GM12878 (cell line): ENCODE data around the gene BICD1.

Experiments
- CEBPB ChIP-seq, 2 experiments: fragments of 150-350 bp in 1 of 2; IDR thresholded peaks; 2 replicates each; pipeline ENCODE4 v1.6.1; 2012 to 2014; ENCODE audit warnings: low read depth in 2 of 2, low read length in 2 of 2, borderline replicate concordance in 1 of 2, inconsistent platforms in 1 of 2
- CEBPZ ChIP-seq: fragments of 150-350 bp; IDR thresholded peaks from 2 replicates; pipeline ENCODE4 v1.6.1; 2016; ENCODE audit warnings: low read depth, low read length
- EZH2 ChIP-seq: IDR thresholded peaks from 2 replicates; pipeline ENCODE4 v1.6.1; 2012; ENCODE audit warnings: low read depth, mild to moderate bottlenecking, control low read depth, inconsistent platforms, low read length, borderline replicate concordance; ENCODE audit not compliant: control insufficient read depth
- GATAD2B ChIP-seq: fragments of 450-650 bp; conservative IDR thresholded peaks from 2 replicates; pipeline ENCODE4 v1.6.1; 2017; ENCODE audit warnings: low read depth, mild to moderate bottlenecking, moderate library complexity
- HCFC1 ChIP-seq: fragments of 150-350 bp; IDR thresholded peaks from 2 replicates; pipeline ENCODE4 v1.6.1; 2014; ENCODE audit warnings: low read length
- RCOR1 ChIP-seq: conservative IDR thresholded peaks from 2 replicates; pipeline ENCODE4 v1.6.1; 2012; ENCODE audit warnings: low read depth, low read length, improper control_type of control experiment
- YBX1 ChIP-seq: fragments of 450-650 bp; IDR thresholded peaks from 2 replicates; pipeline ENCODE4 v1.6.1; 2016; ENCODE audit warnings: antibody characterized with exemption
- ZNF274 ChIP-seq: IDR thresholded peaks from one replicate; pipeline ENCODE4 v1.8.0; 2011; ENCODE audit not compliant: insufficient read length, insufficient read depth
- TF ChIP-seq, protein P1 (sequence below), 3 experiments: IDR thresholded peaks in 2 of 3; conservative IDR thresholded peaks in 1 of 3; 2 replicates each; pipeline ENCODE4 v1.5.1; 2011; ENCODE audit warnings: low read depth in 3 of 3, low read length in 3 of 3, mild to moderate bottlenecking in 3 of 3, control low read depth in 2 of 3, moderate library complexity in 2 of 3, inconsistent platforms in 1 of 3, mixed read lengths in 1 of 3; ENCODE audit not compliant: control insufficient read depth in 2 of 3, insufficient read depth in 1 of 3; ENCODE audit errors: extremely low read depth in 1 of 3
- TF ChIP-seq, protein P2 (sequence below): IDR thresholded peaks from 2 replicates; pipeline ENCODE4 v1.6.1; 2012; ENCODE audit warnings: low read length, inconsistent platforms
- TF ChIP-seq, protein P3 (sequence below): IDR thresholded peaks from 2 replicates; pipeline ENCODE4 v1.6.1; 2012; ENCODE audit warnings: low read depth, low read length, improper control_type of control experiment

DNA sequence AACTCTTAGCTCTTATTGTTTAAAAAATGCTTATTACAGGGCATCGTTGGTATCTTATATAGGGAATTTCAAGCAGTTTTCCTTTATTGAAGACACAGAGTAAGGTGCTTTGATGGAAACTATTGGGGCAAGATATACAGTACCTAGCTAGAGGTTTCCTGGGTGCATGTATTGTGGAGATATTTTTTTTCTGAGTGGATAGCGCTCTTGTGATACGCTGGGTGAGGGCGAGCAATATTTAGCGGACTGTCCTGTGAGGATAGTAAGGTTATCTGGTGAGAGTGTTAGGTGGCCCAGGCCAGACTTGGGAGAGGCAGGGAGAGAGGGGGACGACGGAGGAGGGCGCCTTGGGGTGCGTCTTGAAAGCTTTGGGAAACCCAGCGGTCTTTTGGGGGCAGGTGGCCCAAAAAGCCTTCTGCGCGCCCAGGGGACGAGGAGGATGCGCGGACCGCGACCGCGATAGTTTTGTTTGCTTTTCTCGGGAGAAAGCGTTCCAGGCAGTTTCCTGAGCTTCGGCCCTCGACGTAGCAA lies 596 bp upstream of the BICD1 start:
- TF ChIP-seq, protein P1, sequence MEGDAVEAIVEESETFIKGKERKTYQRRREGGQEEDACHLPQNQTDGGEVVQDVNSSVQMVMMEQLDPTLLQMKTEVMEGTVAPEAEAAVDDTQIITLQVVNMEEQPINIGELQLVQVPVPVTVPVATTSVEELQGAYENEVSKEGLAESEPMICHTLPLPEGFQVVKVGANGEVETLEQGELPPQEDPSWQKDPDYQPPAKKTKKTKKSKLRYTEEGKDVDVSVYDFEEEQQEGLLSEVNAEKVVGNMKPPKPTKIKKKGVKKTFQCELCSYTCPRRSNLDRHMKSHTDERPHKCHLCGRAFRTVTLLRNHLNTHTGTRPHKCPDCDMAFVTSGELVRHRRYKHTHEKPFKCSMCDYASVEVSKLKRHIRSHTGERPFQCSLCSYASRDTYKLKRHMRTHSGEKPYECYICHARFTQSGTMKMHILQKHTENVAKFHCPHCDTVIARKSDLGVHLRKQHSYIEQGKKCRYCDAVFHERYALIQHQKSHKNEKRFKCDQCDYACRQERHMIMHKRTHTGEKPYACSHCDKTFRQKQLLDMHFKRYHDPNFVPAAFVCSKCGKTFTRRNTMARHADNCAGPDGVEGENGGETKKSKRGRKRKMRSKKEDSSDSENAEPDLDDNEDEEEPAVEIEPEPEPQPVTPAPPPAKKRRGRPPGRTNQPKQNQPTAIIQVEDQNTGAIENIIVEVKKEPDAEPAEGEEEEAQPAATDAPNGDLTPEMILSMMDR (IDR thresholded peaks at IDR 0.05 in 2 of 3, conservative IDR thresholded peaks at IDR 0.05 in 1 of 3; ENCODE audit: control insufficient read depth in 2 of 3, extremely low read depth in 1 of 3, insufficient read depth in 1 of 3, low read depth in 3 of 3, low read length in 3 of 3): no peak
- TF ChIP-seq CEBPB (IDR thresholded peaks at IDR 0.05; ENCODE audit: borderline replicate concordance in 1 of 2, low read depth in 2 of 2, low read length in 2 of 2): no peak
- TF ChIP-seq EZH2: no peak
- TF ChIP-seq, protein P2, sequence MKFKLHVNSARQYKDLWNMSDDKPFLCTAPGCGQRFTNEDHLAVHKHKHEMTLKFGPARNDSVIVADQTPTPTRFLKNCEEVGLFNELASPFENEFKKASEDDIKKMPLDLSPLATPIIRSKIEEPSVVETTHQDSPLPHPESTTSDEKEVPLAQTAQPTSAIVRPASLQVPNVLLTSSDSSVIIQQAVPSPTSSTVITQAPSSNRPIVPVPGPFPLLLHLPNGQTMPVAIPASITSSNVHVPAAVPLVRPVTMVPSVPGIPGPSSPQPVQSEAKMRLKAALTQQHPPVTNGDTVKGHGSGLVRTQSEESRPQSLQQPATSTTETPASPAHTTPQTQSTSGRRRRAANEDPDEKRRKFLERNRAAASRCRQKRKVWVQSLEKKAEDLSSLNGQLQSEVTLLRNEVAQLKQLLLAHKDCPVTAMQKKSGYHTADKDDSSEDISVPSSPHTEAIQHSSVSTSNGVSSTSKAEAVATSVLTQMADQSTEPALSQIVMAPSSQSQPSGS: no peak
- no peak for TF ChIP-seq ZNF274
- TF ChIP-seq CEBPZ: no peak
- TF ChIP-seq, protein P3, sequence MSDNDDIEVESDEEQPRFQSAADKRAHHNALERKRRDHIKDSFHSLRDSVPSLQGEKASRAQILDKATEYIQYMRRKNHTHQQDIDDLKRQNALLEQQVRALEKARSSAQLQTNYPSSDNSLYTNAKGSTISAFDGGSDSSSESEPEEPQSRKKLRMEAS: no peak
- no peak for TF ChIP-seq HCFC1
- TF ChIP-seq RCOR1: no peak
- TF ChIP-seq GATAD2B: no peak
- no peak for TF ChIP-seq YBX1
